Nephron (organoid): ENCODE measurements around the gene RSRC2.

Experiments
- H3K27ac Mint-ChIP-seq, 3 experiments: 2 replicates each; pipeline ENCODE4 v1.8.0; 2020; ENCODE audit warnings: mixed read lengths in 3 of 3, mild to moderate bottlenecking in 2 of 3, moderate library complexity in 1 of 3
- H3K27me3 Mint-ChIP-seq: 2 replicates; pipeline ENCODE4 v1.8.0; 2021; ENCODE audit warnings: low read depth, mild to moderate bottlenecking, moderate library complexity, mixed read lengths
- H3K36me3 Mint-ChIP-seq: 2 replicates; pipeline ENCODE4 v1.8.0; 2020; ENCODE audit warnings: low read depth, mixed read lengths
- H3K4me1 Mint-ChIP-seq: 2 replicates; pipeline ENCODE4 v1.8.0; 2020; ENCODE audit warnings: mixed read lengths
- H3K4me3 Mint-ChIP-seq, 3 experiments: 2 replicates each; pipeline ENCODE4 v1.8.0; 2020; ENCODE audit warnings: mild to moderate bottlenecking in 3 of 3, mixed read lengths in 3 of 3, moderate library complexity in 2 of 3
- H3K9me3 Mint-ChIP-seq: 2 replicates; pipeline ENCODE4 v1.8.0; 2020; ENCODE audit warnings: mixed read lengths
- CTCF ChIP-seq, 3 experiments: fragments of 200-600 bp; sonication (generic); IDR thresholded peaks; one replicate each; pipeline ENCODE4 v1.5.0; 2021; ENCODE audit warnings: antibody characterized with exemption in 3 of 3; ENCODE audit not compliant: unreplicated experiment in 3 of 3

The RSRC2 gene

GRCh38 chr12:122537021-122537420 lies 10.3 kb upstream of the RSRC2 start:
- Mint-ChIP-seq H3K36me3 (peaks cover 19% of the 10 kb centered on the region), H3K9me3 (no peaks in the 10 kb centered on the region), H3K4me3 (no peak overlapping the region), H3K27ac (no peak overlapping the region), H3K27me3 (no peaks in the 10 kb centered on the region), H3K4me1 (no peaks in the 10 kb centered on the region)
- TF ChIP-seq CTCF (IDR thresholded peaks at IDR 0.05; ENCODE audit: unreplicated experiment in 3 of 3), result no peak

- Mint-ChIP-seq H3K36me3 (peaks cover 16% of the 10 kb centered on the region), H3K27ac (no peak overlapping the region), H3K4me1 (no peaks in the 10 kb centered on the region), H3K27me3 (no peaks in the 10 kb centered on the region), H3K9me3 (no peaks in the 10 kb centered on the region), H3K4me3 (no peak overlapping the region)
- TF ChIP-seq CTCF (IDR thresholded peaks at IDR 0.05; ENCODE audit: unreplicated experiment in 3 of 3), result no peak
Measured at GRCh38 chr12:122533856-122534255, 7.1 kb upstream of the RSRC2 start.

- Mint-ChIP-seq H3K4me3 (peak overlapping the region in 2 of 3 experiments; percentile 10 to 59), H3K4me1 (peaks cover 5% of the 10 kb centered on the region), H3K27ac (no peak overlapping the region), H3K9me3 (no peaks in the 10 kb centered on the region), H3K27me3 (no peaks in the 10 kb centered on the region), H3K36me3 (peaks cover 9% of the 10 kb centered on the region)
- TF ChIP-seq CTCF (IDR thresholded peaks at IDR 0.05; ENCODE audit: unreplicated experiment in 3 of 3), result no peak
Measured at GRCh38 chr12:122528992-122529391, 2.3 kb upstream of the RSRC2 start.

GRCh38 chr12:122528582-122528981 lies 1.8 kb upstream of the RSRC2 start:
- Mint-ChIP-seq H3K36me3 (peaks cover 11% of the 10 kb centered on the region), H3K27me3 (no peaks in the 10 kb centered on the region), H3K27ac (no peak overlapping the region), H3K4me1 (peaks cover 9% of the 10 kb centered on the region), H3K4me3 (peak overlapping the region in 1 of 3 experiments; percentile 10), H3K9me3 (no peaks in the 10 kb centered on the region)
- TF ChIP-seq CTCF (IDR thresholded peaks at IDR 0.05; ENCODE audit: unreplicated experiment in 3 of 3), result no peak

- peaks cover 17% of the 10 kb centered on the region for H3K4me1 Mint-ChIP-seq
- no peaks in the 10 kb centered on the region for H3K27me3 Mint-ChIP-seq
- no peak for TF ChIP-seq CTCF (IDR thresholded peaks at IDR 0.05; ENCODE audit: unreplicated experiment in 3 of 3)
- H3K4me3 Mint-ChIP-seq, result no peak overlapping the region
- no peak overlapping the region for H3K27ac Mint-ChIP-seq
- H3K36me3 Mint-ChIP-seq, result peaks cover 15% of the 10 kb centered on the region
- no peaks in the 10 kb centered on the region for H3K9me3 Mint-ChIP-seq
Measured at GRCh38 chr12:122527478-122527944, 775 bp upstream of the RSRC2 start.
